Spleen (tissue), 7 donors: ENCODE measurements around the gene ITGB5.

ENCODE experiments used
- POLR2A ChIP-seq, 3 donors: fragments of 450-650 bp; IDR thresholded peaks; one replicate each; pipeline ENCODE4 v1.5.1; 2017; ENCODE audit warnings: antibody characterized with exemption in 3 of 3, mild to moderate bottlenecking in 1 of 3
- TF ChIP-seq, protein P1 (sequence below), 11 experiments: fragments of 200-600 bp in 7 of 11; fragments of 450-650 bp in 4 of 11; sonication (generic) in 4 of 11; IDR thresholded peaks in 8 of 11; conservative IDR thresholded peaks in 3 of 11; 1 replicate in 7 of 11; 2 replicates in 4 of 11; pipeline versions ENCODE4 v1.4.0 to v1.8.0; 2016 to 2021; ENCODE audit warnings: antibody characterized with exemption in 11 of 11, inconsistent platforms in 4 of 11, mild to moderate bottlenecking in 1 of 11
- donor health status: DM: no; HTN: no; CAD: no; lungs with moderate emphysema.
- donor health status: DM: no; HTN: no; CAD: no.
- donor health status: DM: no; HTN: no; CAD: no.

DNA sequence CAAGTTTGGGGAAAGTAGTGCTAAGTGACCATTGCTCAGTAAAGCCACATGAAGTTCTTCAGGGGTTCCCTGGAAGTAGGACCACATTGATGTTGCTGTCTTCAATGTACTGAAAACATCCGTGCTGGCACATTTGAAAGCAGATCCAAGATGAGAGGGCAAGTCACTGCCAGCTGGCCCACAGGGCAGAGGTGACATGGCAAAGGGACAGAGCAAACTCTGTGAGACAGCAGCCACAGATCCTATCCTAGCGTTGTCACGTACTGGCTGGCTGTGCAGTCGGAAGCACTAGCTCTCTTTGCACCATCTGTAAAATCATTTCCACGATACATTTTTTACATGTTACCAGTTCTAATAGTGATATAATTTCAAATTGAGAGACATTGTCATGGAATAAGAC lies 33.6 kb upstream of the ITGB5 start:
- TF ChIP-seq, protein P1, sequence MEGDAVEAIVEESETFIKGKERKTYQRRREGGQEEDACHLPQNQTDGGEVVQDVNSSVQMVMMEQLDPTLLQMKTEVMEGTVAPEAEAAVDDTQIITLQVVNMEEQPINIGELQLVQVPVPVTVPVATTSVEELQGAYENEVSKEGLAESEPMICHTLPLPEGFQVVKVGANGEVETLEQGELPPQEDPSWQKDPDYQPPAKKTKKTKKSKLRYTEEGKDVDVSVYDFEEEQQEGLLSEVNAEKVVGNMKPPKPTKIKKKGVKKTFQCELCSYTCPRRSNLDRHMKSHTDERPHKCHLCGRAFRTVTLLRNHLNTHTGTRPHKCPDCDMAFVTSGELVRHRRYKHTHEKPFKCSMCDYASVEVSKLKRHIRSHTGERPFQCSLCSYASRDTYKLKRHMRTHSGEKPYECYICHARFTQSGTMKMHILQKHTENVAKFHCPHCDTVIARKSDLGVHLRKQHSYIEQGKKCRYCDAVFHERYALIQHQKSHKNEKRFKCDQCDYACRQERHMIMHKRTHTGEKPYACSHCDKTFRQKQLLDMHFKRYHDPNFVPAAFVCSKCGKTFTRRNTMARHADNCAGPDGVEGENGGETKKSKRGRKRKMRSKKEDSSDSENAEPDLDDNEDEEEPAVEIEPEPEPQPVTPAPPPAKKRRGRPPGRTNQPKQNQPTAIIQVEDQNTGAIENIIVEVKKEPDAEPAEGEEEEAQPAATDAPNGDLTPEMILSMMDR (IDR thresholded peaks at IDR 0.05 in 8 of 11, conservative IDR thresholded peaks at IDR 0.05 in 3 of 11): no peak
- no peak for TF ChIP-seq POLR2A (IDR thresholded peaks at IDR 0.05)
